Psoas muscle (tissue), 8 donors: Measurements from ENCODE around the gene SYNM. TPM values are rescaled to one million over a fixed set of nuclear protein-coding genes. Genes with fewer than 3 reads are reported as not detected.

Experiments used
- ATAC-seq, 4 donors: fragments of 200-7000 bp; cut with Tn5 transposase; one replicate each; pipeline ENCODE4 v1.9.1; 2020; ENCODE audit warnings: moderate library complexity in 3 of 4, mild to moderate bottlenecking in 2 of 4
- DNase-seq, 2 donors: peaks; one replicate each; pipeline ENCODE4 v3.0.0-alpha.2; 2020
- H3K27ac ChIP-seq: fragments of 200-600 bp; one replicate; pipeline ENCODE4 v1.8.0; 2022
- H3K27me3 ChIP-seq, 3 donors: fragments of 200-600 bp in 1 of 3; one replicate each; pipeline versions ENCODE4 v1.6.1 to v1.8.0; 2013 to 2022; ENCODE audit warnings: low read length in 2 of 3, mild to moderate bottlenecking in 2 of 3, moderate library complexity in 1 of 3; ENCODE audit not compliant: insufficient read depth in 3 of 3
- H3K36me3 ChIP-seq, 2 donors: fragments of 200-600 bp in 1 of 2; one replicate each; pipeline versions ENCODE4 v1.6.1 to v1.8.0; 2013 to 2022; ENCODE audit warnings: low read depth in 1 of 2, mild to moderate bottlenecking in 1 of 2, moderate library complexity in 1 of 2; ENCODE audit not compliant: insufficient read depth in 1 of 2
- H3K4me1 ChIP-seq: fragments of 200-600 bp; one replicate; pipeline ENCODE4 v1.8.0; 2022
- H3K4me3 ChIP-seq: fragments of 200-600 bp; one replicate; pipeline ENCODE4 v1.8.0; 2022; ENCODE audit warnings: mild to moderate bottlenecking
- H3K9me3 ChIP-seq: fragments of 200-600 bp; one replicate; pipeline ENCODE4 v1.8.0; 2022
- CTCF ChIP-seq: fragments of 200-600 bp; IDR thresholded peaks from one replicate; pipeline ENCODE4 v1.8.0; 2022; ENCODE audit warnings: antibody characterized with exemption
- WGBS, 3 donors: extraction: QIAGEN DNeasy Blood & Tissue Kit; methylation state at CpG; one replicate each; pipeline versions ENCODE4 v1.1.6 to v1.1.7; 2013; 5-methylcytosine and 5-hydroxymethylcytosine counted together
- intact Hi-C, 2 donors: fragments of 100-400 bp; cut with DNase I; formaldehyde crosslinking; loops; one replicate each; pipeline versions ENCODE4 v1.11.0 to v1.14.2; 2022
- polyA plus RNA-seq, 3 donors: library from polyadenylated mRNA; stranded (reverse); fragments of 200-250 nt; gene quantifications; one replicate each; pipeline ENCODE4 v1.2.3, GENCODE V29; 2013
- total RNA-seq, 4 donors: library from RNA; stranded (reverse); fragmentation: NEBNext Ultra II Directional in 2 of 4; extraction: Animal tissue kit (Norgen Biotek cat#: 25700) in 2 of 4; gene quantifications; one replicate each; pipeline versions ENCODE4 v1.2.1 to v1.2.4, GENCODE V29; 2021 to 2023
- donor health status: healthy with polysubstance abuse.
- donor health status: DM: no; HTN: no; CAD: no; lungs with moderate emphysema.
- donor health status: Bipolar disorder and iron deficiency.
- donor health status: healthy.
- donor health status: DM: yes; HTN: yes; CAD: no.
- donor health status: DM: no; HTN: no; CAD: no.
- donor health status: DM: no; HTN: no; CAD: no.
- donor health status: DM: yes; HTN: yes; CAD: no.

The SYNM gene
- total and polyA plus RNA-seq, 7 donors, result 77.5 to 380 (median 291) TPM

GRCh38 chr15:99164119-99164518 lies 59.2 kb downstream of the SYNM start:
- no peak overlapping the region for H3K27ac ChIP-seq
- H3K9me3 ChIP-seq, result no peaks in the 10 kb centered on the region
- ATAC-seq, result no peak
- peaks cover 32% of the 10 kb centered on the region for H3K4me1 ChIP-seq
- peaks cover 0 to 27% of the 10 kb centered on the region in 2 donors for H3K36me3 ChIP-seq
- no peak for DNase-seq
- WGBS, 3 donors, result 91 to 96% (median 92%) methylated on average over 3 of the region's 3 CpGs
- H3K4me3 ChIP-seq, result no peak overlapping the region
- intact Hi-C loops, result loop anchor here in 1 of 2 donors (2.0 kb wide), 1 partner anchor 13 kb away; no protein-coding TSS in a partner anchor
- H3K27me3 ChIP-seq, result no peaks in the 10 kb centered on the region
- no peak for TF ChIP-seq CTCF

DNA sequence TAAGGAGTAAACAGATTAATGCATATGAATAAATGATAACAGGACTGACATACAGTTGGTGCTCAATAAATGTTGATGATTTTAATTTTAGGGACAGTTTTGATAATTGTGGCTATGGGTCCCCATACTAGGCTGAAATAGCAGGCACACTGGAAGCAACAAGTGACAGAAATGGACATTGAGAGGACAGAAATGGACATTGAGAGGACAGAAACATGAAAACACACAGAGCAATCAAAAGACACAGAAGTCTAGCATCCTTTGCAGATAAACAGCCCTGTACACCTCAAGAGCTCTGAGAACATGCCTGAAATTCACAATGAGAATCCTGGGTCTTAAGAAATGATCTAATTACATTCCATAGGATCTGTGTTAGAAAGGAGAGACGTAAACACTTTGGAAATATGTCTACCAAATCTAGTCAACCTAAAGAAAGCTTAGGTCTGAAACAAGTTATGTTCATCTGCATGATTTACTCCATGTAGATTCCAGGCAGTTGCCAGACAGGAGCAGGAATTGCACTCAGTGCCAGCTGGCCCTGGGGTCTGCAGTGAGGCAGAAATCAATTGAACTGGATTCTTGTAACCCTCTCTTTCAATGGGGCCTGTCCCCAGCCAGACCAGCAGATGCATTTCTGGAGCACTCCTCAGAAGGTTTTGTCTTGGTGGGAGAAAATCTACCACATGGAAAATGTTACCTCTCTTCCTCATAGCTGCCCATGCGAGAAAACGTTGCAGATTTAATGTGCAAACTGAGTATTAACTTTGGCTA lies 60.3 kb downstream of the SYNM start:
- no peak for DNase-seq
- no peak for TF ChIP-seq CTCF
- Histone ChIP-seq H3K4me1 (peaks cover 43% of the 10 kb centered on the region), H3K27me3 (no peaks in the 10 kb centered on the region), H3K27ac (peak overlapping the region; percentile 42), H3K9me3 (no peaks in the 10 kb centered on the region), H3K4me3 (no peak overlapping the region), H3K36me3 (peaks cover 0 to 27% of the 10 kb centered on the region in 2 donors)
- ATAC-seq, result no peak
- WGBS, 3 donors, result 85 to 93% (median 87%) methylated on average over 3 of the region's 3 CpGs
- intact Hi-C loops, result loop anchor here in 1 of 2 donors (2.0 to 5.0 kb wide), 4 partner anchors 14 to 63 kb away; no protein-coding TSS in a partner anchor

DNA sequence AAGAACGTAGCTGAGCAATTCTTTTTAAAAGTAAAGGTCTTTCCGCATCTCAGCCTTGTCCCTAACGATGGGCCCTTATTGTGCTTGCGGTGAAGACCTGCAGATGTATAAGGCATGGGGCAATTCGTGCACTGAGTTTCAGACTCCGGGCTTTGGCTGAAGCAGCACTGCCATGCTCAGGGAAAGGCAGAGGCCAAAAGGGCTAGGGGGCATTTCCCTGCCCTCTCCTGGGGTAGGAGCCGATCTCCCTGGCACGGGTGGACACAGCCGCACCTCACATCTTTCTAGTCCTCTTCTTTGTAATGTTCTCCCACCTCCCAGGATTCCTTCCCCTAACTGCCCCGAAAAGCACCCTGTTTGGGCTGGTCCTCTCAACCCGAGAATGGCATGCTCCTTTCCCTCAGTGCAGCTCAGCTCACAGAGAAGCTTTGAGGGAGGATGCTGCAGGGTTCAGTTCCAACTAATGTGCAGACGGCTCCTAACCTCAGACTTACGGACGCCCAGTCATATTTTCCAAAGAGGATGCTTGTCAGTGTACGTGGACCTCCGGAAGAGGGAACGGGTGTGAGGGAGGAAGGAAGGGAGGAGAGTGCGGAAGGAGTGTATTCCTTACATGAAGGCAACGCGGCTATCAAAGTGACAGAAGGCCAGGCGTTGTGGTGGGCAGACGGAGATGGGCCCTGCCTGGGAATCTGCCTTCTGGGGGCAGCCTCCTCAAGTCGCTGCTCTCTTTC lies 61.2 kb downstream of the SYNM start:
- intact Hi-C loops, result loop anchor here in 1 of 2 donors (2.0 to 5.0 kb wide), 4 partner anchors 15 to 64 kb away; no protein-coding TSS in a partner anchor
- H3K4me1 ChIP-seq, result peaks cover 52% of the 10 kb centered on the region
- 81 to 86% (median 86%) methylated on average over 23 of the region's 23 CpGs for WGBS, 3 donors
- H3K4me3 ChIP-seq, result no peak overlapping the region
- peak overlapping the region; percentile 94 for H3K27ac ChIP-seq
- ATAC-seq (no peak), DNase-seq (no peak)
- no peaks in the 10 kb centered on the region for H3K9me3 ChIP-seq
- H3K27me3 ChIP-seq, result no peaks in the 10 kb centered on the region
- peaks cover 0 to 25% of the 10 kb centered on the region in 2 donors for H3K36me3 ChIP-seq
- no peak for TF ChIP-seq CTCF

- Histone ChIP-seq H3K9me3 (no peaks in the 10 kb centered on the region), H3K4me1 (peaks cover 61% of the 10 kb centered on the region), H3K4me3 (peak overlapping the region; percentile 26), H3K36me3 (peaks cover 0 to 19% of the 10 kb centered on the region in 2 donors), H3K27me3 (no peaks in the 10 kb centered on the region), H3K27ac (peak overlapping the region; percentile 94)
- 19 to 35% (median 25%) methylated on average over 5 of the region's 5 CpGs for WGBS, 3 donors
- intact Hi-C loops, result loop anchor here in 1 of 2 donors (5.0 kb wide), 3 partner anchors 45 to 65 kb away; no protein-coding TSS in a partner anchor
- no peak for TF ChIP-seq CTCF
- DNase-seq, result peak in 1 of 2 donors; percentile 58
- ATAC-seq, result peak; percentile 83 to 89 (median 87)
Measured at GRCh38 chr15:99167201-99167600, 62.3 kb downstream of the SYNM start.
